ENCODE data around the gene HAP1.

Gene HAP1

GRCh38 chr17:41760878-41761277 lies 26.4 kb upstream of the HAP1 start:
- TF ChIP-seq, protein P1, sequence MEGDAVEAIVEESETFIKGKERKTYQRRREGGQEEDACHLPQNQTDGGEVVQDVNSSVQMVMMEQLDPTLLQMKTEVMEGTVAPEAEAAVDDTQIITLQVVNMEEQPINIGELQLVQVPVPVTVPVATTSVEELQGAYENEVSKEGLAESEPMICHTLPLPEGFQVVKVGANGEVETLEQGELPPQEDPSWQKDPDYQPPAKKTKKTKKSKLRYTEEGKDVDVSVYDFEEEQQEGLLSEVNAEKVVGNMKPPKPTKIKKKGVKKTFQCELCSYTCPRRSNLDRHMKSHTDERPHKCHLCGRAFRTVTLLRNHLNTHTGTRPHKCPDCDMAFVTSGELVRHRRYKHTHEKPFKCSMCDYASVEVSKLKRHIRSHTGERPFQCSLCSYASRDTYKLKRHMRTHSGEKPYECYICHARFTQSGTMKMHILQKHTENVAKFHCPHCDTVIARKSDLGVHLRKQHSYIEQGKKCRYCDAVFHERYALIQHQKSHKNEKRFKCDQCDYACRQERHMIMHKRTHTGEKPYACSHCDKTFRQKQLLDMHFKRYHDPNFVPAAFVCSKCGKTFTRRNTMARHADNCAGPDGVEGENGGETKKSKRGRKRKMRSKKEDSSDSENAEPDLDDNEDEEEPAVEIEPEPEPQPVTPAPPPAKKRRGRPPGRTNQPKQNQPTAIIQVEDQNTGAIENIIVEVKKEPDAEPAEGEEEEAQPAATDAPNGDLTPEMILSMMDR (IDR thresholded peaks at IDR 0.05; ENCODE audit: low read depth, low read length), result no peak
- Histone ChIP-seq H3K36me3 (peaks cover 77% of the 10 kb centered on the region), H3K27ac (no peak overlapping the region), H3K4me3 (ENCODE audit: low read depth, low read length) (no peak overlapping the region), H3K9me3 (ENCODE audit: severe bottlenecking) (no peaks in the 10 kb centered on the region), H3K27me3 (ENCODE audit: insufficient read depth, low read depth, severe bottlenecking) (no peaks in the 10 kb centered on the region)
- DNase-seq, result no peak

DNA sequence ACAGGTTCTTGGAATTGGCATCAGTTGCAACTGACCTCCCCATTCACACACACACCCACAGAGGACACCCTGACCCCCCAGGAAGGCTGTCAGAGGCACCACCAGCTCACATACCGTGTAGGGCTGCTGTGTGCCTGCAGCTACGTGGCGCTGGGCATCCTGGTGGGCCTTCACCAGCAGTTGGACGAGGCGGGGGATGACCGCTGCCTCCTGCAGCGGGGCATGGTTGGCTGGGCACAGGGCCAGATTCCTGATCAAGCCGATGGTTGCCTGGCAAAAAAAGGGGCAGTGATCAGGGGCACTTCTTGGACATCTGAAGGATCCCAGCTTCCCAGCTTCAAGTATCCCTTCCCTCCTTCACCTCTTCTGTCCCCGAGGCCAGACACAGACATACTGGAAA lies 24.2 kb upstream of the HAP1 start:
- DNase-seq, result no peak
- Histone ChIP-seq H3K36me3 (peaks cover 74% of the 10 kb centered on the region), H3K27me3 (ENCODE audit: insufficient read depth, low read depth, severe bottlenecking) (no peaks in the 10 kb centered on the region), H3K4me3 (ENCODE audit: low read depth, low read length) (no peak overlapping the region), H3K27ac (no peak overlapping the region), H3K9me3 (ENCODE audit: severe bottlenecking) (no peaks in the 10 kb centered on the region)
- TF ChIP-seq, protein P1 (IDR thresholded peaks at IDR 0.05; ENCODE audit: low read depth, low read length), result no peak

DNA sequence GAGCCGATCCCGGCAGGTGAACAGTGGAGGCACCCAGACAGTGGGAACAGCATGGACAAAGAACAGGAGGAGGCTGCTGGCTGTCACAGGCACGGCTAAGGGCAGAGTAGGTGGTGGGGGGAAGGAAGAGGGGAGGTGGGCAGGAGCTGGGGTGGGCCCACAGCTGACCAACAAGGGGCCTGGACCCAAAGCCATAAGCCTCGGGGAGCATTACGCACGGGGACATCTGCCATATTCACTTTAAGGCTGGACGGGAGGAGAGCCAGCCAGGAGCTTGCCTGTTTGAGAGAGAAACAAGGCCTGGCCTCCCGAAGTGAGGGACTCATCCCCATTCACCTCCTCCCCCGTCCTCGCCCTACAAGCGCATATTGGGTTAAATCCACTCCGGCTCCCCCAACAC lies 19.6 kb upstream of the HAP1 start:
- TF ChIP-seq, protein P1 (IDR thresholded peaks at IDR 0.05; ENCODE audit: low read depth, low read length), result no peak
- peak; percentile 62 for DNase-seq
- H3K27ac ChIP-seq, result peak overlapping the region; percentile 18; the same call in 1 of the 2 replicates
- H3K9me3 ChIP-seq (ENCODE audit: severe bottlenecking), result no peaks in the 10 kb centered on the region
- no peak overlapping the region for H3K4me3 ChIP-seq (ENCODE audit: low read depth, low read length)
- H3K36me3 ChIP-seq, result peaks cover 46% of the 10 kb centered on the region
- no peaks in the 10 kb centered on the region for H3K27me3 ChIP-seq (ENCODE audit: insufficient read depth, low read depth, severe bottlenecking)

DNA sequence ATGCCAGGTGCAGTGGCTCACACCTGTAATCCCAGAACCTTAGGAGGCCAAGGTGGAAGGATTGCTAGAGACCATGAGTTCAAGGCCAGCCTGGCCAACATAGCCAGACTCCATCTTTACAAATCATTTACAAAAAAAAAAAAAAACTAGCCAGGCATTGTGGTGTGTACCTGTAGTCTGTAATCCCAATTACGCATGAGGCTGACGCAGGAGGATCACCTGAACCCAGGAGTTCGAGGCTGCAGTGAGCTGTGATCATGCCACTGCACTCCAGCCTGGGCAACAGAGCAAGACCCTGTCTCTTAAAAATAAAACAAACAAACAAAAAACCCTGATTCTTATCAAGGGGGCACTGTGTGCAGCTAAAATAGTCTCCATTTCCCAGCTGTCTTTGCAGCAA lies 16.8 kb upstream of the HAP1 start:
- TF ChIP-seq, protein P1 (IDR thresholded peaks at IDR 0.05; ENCODE audit: low read depth, low read length), result no peak
- H3K27ac ChIP-seq, result no peak overlapping the region
- no peak overlapping the region for H3K4me3 ChIP-seq (ENCODE audit: low read depth, low read length)
- H3K27me3 ChIP-seq (ENCODE audit: insufficient read depth, low read depth, severe bottlenecking), result no peaks in the 10 kb centered on the region
- H3K9me3 ChIP-seq (ENCODE audit: severe bottlenecking), result no peaks in the 10 kb centered on the region
- peaks cover 20% of the 10 kb centered on the region for H3K36me3 ChIP-seq
- no peak for DNase-seq

- no peak overlapping the region for H3K27ac ChIP-seq
- no peaks in the 10 kb centered on the region for H3K27me3 ChIP-seq (ENCODE audit: insufficient read depth, low read depth, severe bottlenecking)
- DNase-seq, result peak; percentile 52
- no peaks in the 10 kb centered on the region for H3K9me3 ChIP-seq (ENCODE audit: severe bottlenecking)
- TF ChIP-seq, protein P1 (IDR thresholded peaks at IDR 0.05; ENCODE audit: low read depth, low read length), result no peak
- H3K4me3 ChIP-seq (ENCODE audit: low read depth, low read length), result no peak overlapping the region
- H3K36me3 ChIP-seq, result peaks cover 17% of the 10 kb centered on the region
These were observed 16.4 kb upstream of the HAP1 start for GRCh38 chr17:41750862-41751261.

- Histone ChIP-seq H3K27me3 (ENCODE audit: insufficient read depth, low read depth, severe bottlenecking) (no peaks in the 10 kb centered on the region), H3K36me3 (no peaks in the 10 kb centered on the region), H3K27ac (peak overlapping the region; percentile 20; the same call in 1 of the 2 replicates), H3K9me3 (ENCODE audit: severe bottlenecking) (no peaks in the 10 kb centered on the region), H3K4me3 (ENCODE audit: low read depth, low read length) (no peak overlapping the region)
- TF ChIP-seq, protein P1 (IDR thresholded peaks at IDR 0.05; ENCODE audit: low read depth, low read length), result no peak
- peak; percentile 59 for DNase-seq
These were observed 13.8 kb upstream of the HAP1 start for GRCh38 chr17:41748275-41748674.
